MCF 10A (cell line): ENCODE measurements around the gene CYP19A1. TPM values are rescaled to one million over a fixed set of nuclear protein-coding genes. Genes with fewer than 3 reads are reported as not detected.
A peak's percentile ranks its signal among the peaks of the same experiment; 100 is the strongest.

Experiments used
- BruUV-seq: library from RNA; stranded (reverse); fragments of 400-500 nt; replicated peaks from 2 replicates; lab custom pipeline; 2021; lab: Mats Ljungman, UMichigan
- CTCF ChIA-PET: fragments of 300-600 bp; sonication (Branson Sonifier 250); formaldehyde crosslinking; extraction: SDS; loops from one replicate; lab custom pipeline; 2021; ENCODE audit warnings: antibody characterized with exemption, inconsistent platforms; lab: Yijun Ruan, JAX
- POLR2A ChIA-PET: fragments of 300-600, 350-650 bp; sonication (Branson Sonifier 250); formaldehyde crosslinking; extraction: SDS; loops from one replicate; lab custom pipeline; 2020; ENCODE audit warnings: antibody characterized with exemption, inconsistent platforms; lab: Yijun Ruan, JAX
- DNase-seq: peaks from one replicate; pipeline ENCODE4 v3.0.0-alpha.2; 2018; ENCODE audit not compliant: unreplicated experiment
- H3K27ac Mint-ChIP-seq: one replicate; pipeline ENCODE4 v1.8.0; 2022; ENCODE audit warnings: mild to moderate bottlenecking, low read depth, mixed read lengths; ENCODE audit not compliant: unreplicated experiment
- H3K27me3 Mint-ChIP-seq: one replicate; pipeline ENCODE4 v1.8.0; 2022; ENCODE audit warnings: mixed read lengths; ENCODE audit not compliant: insufficient read depth, unreplicated experiment
- H3K36me3 Mint-ChIP-seq: one replicate; pipeline ENCODE4 v1.8.0; 2022; ENCODE audit warnings: mild to moderate bottlenecking, moderate library complexity, mixed read lengths; ENCODE audit not compliant: insufficient read depth, unreplicated experiment
- H3K4me1 Mint-ChIP-seq: one replicate; pipeline ENCODE4 v1.8.0; 2022; ENCODE audit warnings: mixed read lengths; ENCODE audit not compliant: insufficient read depth, unreplicated experiment
- H3K4me3 Mint-ChIP-seq: one replicate; pipeline ENCODE4 v1.8.0; 2022; ENCODE audit warnings: mild to moderate bottlenecking, moderate library complexity, mixed read lengths; ENCODE audit not compliant: unreplicated experiment
- H3K9me3 Mint-ChIP-seq: one replicate; pipeline ENCODE4 v1.8.0; 2022; ENCODE audit warnings: mixed read lengths; ENCODE audit not compliant: unreplicated experiment
- intact Hi-C: fragments of 100-400 bp; cut with micrococcal nuclease; formaldehyde crosslinking; loops from 2 replicates; pipeline ENCODE4 v1.14.1; 2022
- total RNA-seq: library from RNA; stranded (reverse); gene quantifications from 2 replicates; pipeline ENCODE4 v1.2.3, GENCODE V29; 2022
- TF ChIP-seq, protein P1 (sequence below): fragments of 200-600 bp; IDR thresholded peaks from one replicate; pipeline ENCODE4 v1.8.0; 2022; ENCODE audit warnings: antibody characterized with exemption, mild to moderate bottlenecking; ENCODE audit not compliant: unreplicated experiment

Gene CYP19A1
- total RNA-seq, 1 experiment from 2014 or later, result not detected

GRCh38 chr15:51168700-51169099, 169.7 kb downstream of the CYP19A1 start:
- POLR2A ChIA-PET, result no interaction called here
- Mint-ChIP-seq H3K4me3 (no peak overlapping the region), H3K27ac (no peak overlapping the region), H3K4me1 (no peaks in the 10 kb centered on the region), H3K36me3 (no peaks in the 10 kb centered on the region), H3K9me3 (no peaks in the 10 kb centered on the region), H3K27me3 (no peaks in the 10 kb centered on the region)
- BruUV-seq, result no TSS peak
- TF ChIP-seq, protein P1, sequence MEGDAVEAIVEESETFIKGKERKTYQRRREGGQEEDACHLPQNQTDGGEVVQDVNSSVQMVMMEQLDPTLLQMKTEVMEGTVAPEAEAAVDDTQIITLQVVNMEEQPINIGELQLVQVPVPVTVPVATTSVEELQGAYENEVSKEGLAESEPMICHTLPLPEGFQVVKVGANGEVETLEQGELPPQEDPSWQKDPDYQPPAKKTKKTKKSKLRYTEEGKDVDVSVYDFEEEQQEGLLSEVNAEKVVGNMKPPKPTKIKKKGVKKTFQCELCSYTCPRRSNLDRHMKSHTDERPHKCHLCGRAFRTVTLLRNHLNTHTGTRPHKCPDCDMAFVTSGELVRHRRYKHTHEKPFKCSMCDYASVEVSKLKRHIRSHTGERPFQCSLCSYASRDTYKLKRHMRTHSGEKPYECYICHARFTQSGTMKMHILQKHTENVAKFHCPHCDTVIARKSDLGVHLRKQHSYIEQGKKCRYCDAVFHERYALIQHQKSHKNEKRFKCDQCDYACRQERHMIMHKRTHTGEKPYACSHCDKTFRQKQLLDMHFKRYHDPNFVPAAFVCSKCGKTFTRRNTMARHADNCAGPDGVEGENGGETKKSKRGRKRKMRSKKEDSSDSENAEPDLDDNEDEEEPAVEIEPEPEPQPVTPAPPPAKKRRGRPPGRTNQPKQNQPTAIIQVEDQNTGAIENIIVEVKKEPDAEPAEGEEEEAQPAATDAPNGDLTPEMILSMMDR, result no peak
- intact Hi-C loops, result no loop called here
- CTCF ChIA-PET, result interaction anchor here (0.9 to 1.6 kb wide), 4 partner anchors 14 to 212 kb away, joined by 3 to 9 read pairs (median 3); no protein-coding TSS in a partner anchor
- no peak for DNase-seq

GRCh38 chr15:51163843-51164242, 174.6 kb downstream of the CYP19A1 start:
- ChIA-PET CTCF (interaction anchor here (0.5 to 8.3 kb wide), 50 partner anchors 8 to 845 kb away, joined by 3 to 195 read pairs (median 8); no protein-coding TSS in a partner anchor), POLR2A (interaction anchor here (1.2 to 2.1 kb wide), 4 partner anchors 19 to 255 kb away, joined by 3 to 18 read pairs (median 8); partner anchors contain the start of gene AP4E1)
- Mint-ChIP-seq H3K27me3 (no peaks in the 10 kb centered on the region), H3K9me3 (no peaks in the 10 kb centered on the region), H3K36me3 (no peaks in the 10 kb centered on the region), H3K27ac (no peak overlapping the region), H3K4me1 (peaks cover 10% of the 10 kb centered on the region), H3K4me3 (no peak overlapping the region)
- TF ChIP-seq, protein P1, result no peak
- no peak for DNase-seq
- BruUV-seq, result no TSS peak
- intact Hi-C loops, result loop anchor here (1.0 kb wide), 3 partner anchors 28 to 335 kb away; no protein-coding TSS in a partner anchor

DNA sequence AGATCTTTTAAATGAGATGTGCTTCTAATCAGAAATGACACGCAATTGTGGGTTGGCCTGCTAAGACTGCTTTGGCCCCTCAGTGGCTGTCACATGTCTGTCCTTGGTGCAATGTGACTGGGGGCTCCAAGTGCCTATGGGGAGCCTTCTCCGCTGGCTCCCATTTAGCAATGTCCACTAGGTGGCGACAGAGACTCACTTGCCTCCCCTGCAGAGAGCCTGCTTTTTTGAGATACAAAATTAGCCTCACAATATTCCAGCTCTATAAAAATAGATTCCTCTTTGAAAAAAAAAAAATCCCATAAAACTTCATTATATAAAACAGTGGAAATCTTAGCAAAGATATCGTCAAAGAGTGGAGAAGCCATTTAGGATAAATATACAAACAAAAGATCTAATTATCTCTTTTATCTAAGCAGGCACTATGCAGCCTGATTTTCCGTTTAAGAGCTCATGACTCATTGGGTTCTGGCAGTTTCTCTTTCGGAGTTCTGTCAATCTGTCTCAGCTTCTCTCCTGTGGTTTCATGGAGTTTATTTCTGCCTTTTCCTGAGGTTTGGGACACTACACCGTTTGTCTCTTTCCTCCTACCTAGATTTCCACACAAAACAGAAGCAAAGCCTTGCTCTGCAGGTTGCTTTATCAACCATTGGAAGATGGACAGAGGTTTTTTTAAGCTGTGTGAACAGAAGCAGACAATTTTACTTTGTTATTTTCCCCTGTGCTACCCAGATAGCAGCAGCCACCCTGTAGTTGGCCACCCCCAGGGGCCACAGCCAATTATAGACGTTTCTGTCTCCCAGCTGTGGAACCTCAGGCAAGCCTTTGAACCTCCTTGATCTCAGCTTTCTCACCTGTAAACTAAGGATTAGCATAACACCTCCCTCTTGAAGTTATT, 175.3 kb downstream of the CYP19A1 start:
- POLR2A ChIA-PET, result interaction anchor here (0.9 to 2.1 kb wide), 10 partner anchors 20 to 254 kb away, joined by 3 to 18 read pairs (median 5); partner anchors contain the start of gene AP4E1
- CTCF ChIA-PET, result interaction anchor here (0.5 to 8.3 kb wide), 90 partner anchors 8 to 1392 kb away, joined by 3 to 195 read pairs (median 5); no protein-coding TSS in a partner anchor

More for the DNA sequence above, 175.3 kb downstream of the CYP19A1 start:
- Mint-ChIP-seq H3K4me1 (peaks cover 10% of the 10 kb centered on the region), H3K27me3 (no peaks in the 10 kb centered on the region), H3K9me3 (no peaks in the 10 kb centered on the region), H3K4me3 (peak overlapping the region; percentile 60), H3K36me3 (no peaks in the 10 kb centered on the region), H3K27ac (no peak overlapping the region)
- intact Hi-C loops, result loop anchor here (1.0 kb wide), 3 partner anchors 29 to 336 kb away; no protein-coding TSS in a partner anchor
- no TSS peak for BruUV-seq
- TF ChIP-seq, protein P1, result peak; percentile 90
- peak; percentile 78 for DNase-seq
